ENCODE data around the gene FFAR3.

FFAR3 gene

DNA sequence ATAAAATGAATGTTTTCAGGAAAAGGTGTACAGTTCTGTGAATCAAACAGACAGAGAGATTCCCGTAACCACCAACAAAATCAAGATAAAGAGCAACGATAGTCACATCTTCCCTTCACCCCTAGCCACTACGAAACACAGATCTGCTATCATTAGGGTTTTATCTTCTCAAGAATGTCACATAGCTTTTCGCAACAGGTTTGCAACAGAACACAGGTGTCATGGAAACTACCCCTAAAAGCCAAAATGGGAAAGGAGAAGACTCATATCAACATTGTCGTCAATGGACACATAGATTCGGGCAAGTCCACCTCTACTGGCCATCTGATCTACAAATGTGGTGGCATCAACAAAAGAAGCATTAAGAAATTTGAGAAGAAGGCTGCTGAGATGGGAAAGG, 23.7 kb downstream of the FFAR3 start:
- no peak overlapping the region for H3K4me3 ChIP-seq (replicated peaks; ENCODE audit: low read depth, low read length)
- TF ChIP-seq, protein P1, sequence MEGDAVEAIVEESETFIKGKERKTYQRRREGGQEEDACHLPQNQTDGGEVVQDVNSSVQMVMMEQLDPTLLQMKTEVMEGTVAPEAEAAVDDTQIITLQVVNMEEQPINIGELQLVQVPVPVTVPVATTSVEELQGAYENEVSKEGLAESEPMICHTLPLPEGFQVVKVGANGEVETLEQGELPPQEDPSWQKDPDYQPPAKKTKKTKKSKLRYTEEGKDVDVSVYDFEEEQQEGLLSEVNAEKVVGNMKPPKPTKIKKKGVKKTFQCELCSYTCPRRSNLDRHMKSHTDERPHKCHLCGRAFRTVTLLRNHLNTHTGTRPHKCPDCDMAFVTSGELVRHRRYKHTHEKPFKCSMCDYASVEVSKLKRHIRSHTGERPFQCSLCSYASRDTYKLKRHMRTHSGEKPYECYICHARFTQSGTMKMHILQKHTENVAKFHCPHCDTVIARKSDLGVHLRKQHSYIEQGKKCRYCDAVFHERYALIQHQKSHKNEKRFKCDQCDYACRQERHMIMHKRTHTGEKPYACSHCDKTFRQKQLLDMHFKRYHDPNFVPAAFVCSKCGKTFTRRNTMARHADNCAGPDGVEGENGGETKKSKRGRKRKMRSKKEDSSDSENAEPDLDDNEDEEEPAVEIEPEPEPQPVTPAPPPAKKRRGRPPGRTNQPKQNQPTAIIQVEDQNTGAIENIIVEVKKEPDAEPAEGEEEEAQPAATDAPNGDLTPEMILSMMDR (IDR thresholded peaks at IDR 0.05; ENCODE audit: low read depth, low read length, missing control alignments): no peak
- DNase-seq (ENCODE audit: extremely low read depth, low read depth): no peak

DNA sequence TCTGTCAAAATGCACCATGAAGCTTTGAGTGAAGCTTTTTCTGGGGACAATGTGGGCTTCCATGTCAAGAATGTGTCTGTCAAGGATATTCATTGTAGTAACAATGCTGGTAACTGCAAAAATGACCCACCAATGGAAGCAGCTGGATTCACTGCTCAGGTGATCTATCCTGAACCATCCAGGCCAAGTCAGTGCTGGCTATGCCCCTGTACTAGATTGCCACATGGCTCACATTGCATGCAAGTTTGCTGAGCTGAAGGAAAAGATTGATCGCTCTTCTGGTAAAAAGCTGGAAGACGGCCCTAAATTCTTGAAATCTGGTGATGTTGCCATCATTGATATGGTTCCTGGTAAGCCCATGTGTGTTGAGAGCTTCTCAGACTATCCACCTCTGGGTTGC, 25.3 kb downstream of the FFAR3 start:
- TF ChIP-seq, protein P1 (IDR thresholded peaks at IDR 0.05; ENCODE audit: low read depth, low read length, missing control alignments): no peak
- H3K4me3 ChIP-seq (replicated peaks; ENCODE audit: low read depth, low read length): no peak overlapping the region
- DNase-seq (ENCODE audit: extremely low read depth, low read depth): no peak

DNA sequence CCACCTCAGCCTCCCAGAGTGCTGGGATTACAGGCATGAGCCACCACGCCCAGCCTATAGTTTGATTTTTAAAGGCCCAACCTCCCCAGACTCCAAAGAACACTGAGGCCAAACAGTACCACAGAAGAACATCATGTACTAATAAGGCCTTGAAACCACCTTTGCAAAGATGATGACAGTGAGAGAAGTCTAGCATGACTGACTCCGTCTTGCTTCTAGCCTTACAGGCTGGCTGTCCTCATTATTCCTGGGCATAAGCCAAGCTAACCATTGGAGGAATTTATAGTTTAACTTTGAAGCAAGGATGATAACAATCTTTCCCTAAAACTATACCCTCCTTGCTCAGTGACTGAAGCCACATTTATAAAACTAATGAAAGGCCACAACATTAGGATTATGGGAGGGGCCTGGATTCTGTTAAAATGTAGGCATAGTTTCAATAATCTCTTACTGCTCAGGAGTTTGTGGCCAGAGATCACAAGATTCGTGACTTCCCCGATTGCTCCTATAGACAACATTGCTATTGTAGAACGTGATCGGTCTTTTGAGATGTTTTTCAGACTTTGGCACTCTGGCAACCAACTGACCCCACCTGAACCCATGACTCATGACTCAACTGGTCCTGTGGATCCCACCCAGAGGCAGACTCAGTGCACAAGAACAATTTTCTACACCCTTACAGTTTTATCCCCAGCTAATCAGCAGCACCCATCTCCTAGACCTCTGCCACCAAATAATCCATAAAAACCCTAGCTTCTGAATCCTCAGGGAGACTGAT, 30.2 kb downstream of the FFAR3 start:
- TF ChIP-seq, protein P1 (IDR thresholded peaks at IDR 0.05; ENCODE audit: low read depth, low read length, missing control alignments): no peak
- no peak for DNase-seq (ENCODE audit: extremely low read depth, low read depth)
- no peak overlapping the region for H3K4me3 ChIP-seq (replicated peaks; ENCODE audit: low read depth, low read length)

DNA sequence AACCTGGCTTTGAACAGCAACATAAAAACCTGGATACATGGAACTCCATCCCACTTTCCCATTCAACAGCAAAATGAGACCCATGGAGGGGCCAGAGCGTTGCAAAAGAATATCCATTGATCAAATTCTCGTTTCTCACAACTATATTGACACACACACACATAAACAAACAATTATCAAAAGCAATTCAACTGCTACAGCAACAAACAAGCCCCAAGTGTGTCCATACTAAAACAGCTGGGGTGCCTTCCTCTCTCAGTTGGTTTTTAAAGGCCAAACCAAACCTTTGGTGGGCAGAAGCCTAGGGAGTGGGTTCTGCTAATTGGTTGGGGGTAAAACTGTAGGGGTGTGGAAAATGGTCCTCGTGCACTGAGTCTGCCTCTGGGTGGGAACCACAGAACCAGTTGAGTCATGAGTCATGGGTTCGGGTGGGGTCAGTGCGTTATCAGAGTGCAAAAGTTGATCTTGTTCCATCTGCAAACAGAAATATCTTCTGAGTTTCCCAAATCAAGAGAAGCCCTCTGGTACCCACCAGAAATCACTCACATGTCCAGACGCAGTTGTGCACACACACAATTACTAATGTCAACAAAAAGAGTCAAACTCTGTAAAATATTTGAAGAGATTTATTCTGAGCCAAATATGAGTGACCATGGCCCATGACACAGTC, 31.1 kb downstream of the FFAR3 start:
- DNase-seq (ENCODE audit: extremely low read depth, low read depth): no peak
- TF ChIP-seq, protein P1 (IDR thresholded peaks at IDR 0.05; ENCODE audit: low read depth, low read length, missing control alignments): no peak
- no peak overlapping the region for H3K4me3 ChIP-seq (replicated peaks; ENCODE audit: low read depth, low read length)

DNA sequence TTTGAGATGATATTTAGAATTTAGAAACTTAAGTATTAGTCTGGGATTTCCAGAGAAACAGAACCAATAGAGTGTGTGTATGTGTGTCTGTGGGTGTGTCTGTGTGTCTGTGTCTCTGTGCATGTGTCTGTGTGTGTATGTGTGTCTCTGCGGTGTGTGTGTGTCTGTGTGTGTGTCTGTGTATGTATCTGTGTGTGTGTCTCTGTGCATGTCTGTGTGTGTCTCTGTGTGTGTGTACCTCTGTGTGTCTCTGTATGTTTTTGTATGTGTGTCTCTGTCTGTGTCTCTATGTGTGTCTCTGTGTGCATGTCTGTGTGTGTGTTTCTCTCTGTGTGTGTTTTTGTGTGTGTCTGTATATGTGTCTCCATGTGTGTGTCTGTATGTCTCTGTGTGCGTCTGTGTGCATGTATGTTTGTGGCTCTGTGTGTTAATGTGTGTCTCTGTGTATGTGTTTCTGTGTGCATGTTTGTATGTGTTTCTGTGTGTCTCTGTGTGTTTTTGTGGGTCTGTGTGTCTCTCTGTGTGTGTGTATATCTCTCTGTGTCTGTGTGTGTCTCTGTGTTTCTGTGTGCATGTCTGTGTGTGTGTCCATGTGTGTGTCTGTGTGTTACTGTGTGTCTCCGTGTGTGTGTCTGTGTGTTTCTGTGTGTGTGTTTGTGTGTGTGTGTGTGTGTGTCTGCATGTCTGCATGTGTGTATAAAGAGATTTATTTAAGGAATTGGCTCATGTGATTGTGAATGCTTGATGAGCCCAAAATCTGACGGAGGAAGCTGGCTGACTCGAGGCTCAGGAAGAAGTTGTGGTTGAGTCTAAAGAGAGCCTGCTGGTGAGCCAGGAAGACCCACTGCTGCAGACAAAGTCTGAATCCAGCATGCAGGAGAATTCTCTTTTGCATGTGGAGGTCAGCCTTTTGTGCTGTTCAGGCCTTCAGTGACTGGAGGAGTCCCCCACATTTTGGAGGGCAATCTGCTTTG, 34.8 kb downstream of the FFAR3 start:
- no peak for DNase-seq (ENCODE audit: extremely low read depth, low read depth)
- TF ChIP-seq, protein P1 (IDR thresholded peaks at IDR 0.05; ENCODE audit: low read depth, low read length, missing control alignments): no peak

DNA sequence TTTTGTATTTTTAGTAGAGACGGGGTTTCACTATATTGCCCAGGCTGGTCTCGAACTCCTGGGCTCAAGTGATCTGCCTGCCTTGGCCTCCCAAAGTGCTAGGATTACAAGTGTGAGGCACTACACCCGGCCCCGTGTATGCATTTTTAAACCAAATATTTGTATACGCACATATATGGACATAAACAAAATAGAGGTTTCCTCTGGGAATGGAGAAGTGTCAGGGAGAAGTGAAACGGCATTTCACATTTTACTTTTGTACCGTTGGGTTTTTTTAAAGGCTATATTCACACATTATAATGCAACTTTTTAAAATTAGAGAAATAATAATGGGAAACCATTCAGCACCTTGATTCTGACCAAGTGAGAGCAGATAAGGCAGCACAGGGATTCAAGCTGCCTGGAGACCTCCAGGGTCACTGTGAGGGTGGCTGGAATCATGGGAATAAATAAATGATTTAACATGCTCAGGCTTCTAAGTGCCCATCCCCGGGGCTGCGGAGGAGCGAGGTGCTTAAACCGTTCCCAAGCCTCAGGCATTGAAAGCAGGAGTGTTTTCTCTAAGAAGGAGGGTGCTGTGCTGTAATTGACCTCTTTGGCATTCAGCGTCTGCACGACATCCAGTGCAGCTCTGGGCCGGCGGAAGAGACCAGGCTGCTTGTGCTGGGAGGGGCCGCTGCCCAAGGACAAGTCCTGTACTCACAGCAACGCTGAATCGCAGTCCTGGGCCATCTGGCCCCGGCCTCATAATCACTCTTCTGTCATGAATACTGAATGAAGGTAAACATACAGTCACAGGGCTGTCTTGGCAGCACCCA, 37.3 kb downstream of the FFAR3 start:
- TF ChIP-seq, protein P1 (IDR thresholded peaks at IDR 0.05; ENCODE audit: low read depth, low read length, missing control alignments): no peak
- DNase-seq (ENCODE audit: extremely low read depth, low read depth): no peak
- no peak overlapping the region for H3K4me3 ChIP-seq (replicated peaks; ENCODE audit: low read depth, low read length)

More for the DNA sequence above, 34.8 kb downstream of the FFAR3 start:
- H3K4me3 ChIP-seq (replicated peaks; ENCODE audit: low read depth, low read length): no peak overlapping the region

All from HFF-Myc (cell line).